Ureter (tissue), 1 donor: ENCODE results near the gene LRRC8D. TPM values are rescaled to one million over a fixed set of nuclear protein-coding genes. Genes with fewer than 3 reads are reported as not detected.

Source experiments
- DNase-seq: peaks from one replicate; pipeline ENCODE4 v3.0.0-alpha.2; 2020; ENCODE audit warnings: low spot score
- total RNA-seq: library from RNA; stranded (reverse); gene quantifications from one replicate; pipeline ENCODE4 v1.2.4, GENCODE V29; 2023
- donor health status: DM: yes; HTN: yes; CAD: no.

The LRRC8D gene
- total RNA-seq, 1 donor from 2014 or later, result 17.8 TPM

GRCh38 chr1:89870998-89871397 is 50.2 kb downstream of the LRRC8D start:
- DNase-seq, result no peak

- DNase-seq, result no peak
Observed at GRCh38 chr1:89871768-89872473, 51.1 kb downstream of the LRRC8D start.

GRCh38 chr1:89872567-89872966 is 51.7 kb downstream of the LRRC8D start:
- no peak for DNase-seq

- DNase-seq, result no peak
Observed at GRCh38 chr1:89873288-89873687, 52.5 kb downstream of the LRRC8D start.

- no peak for DNase-seq
Observed at GRCh38 chr1:89873770-89874169, 52.9 kb downstream of the LRRC8D start.

GRCh38 chr1:89876463-89876862 is 55.6 kb downstream of the LRRC8D start:
- DNase-seq, result no peak

- no peak for DNase-seq
Observed at GRCh38 chr1:89877756-89878155, 56.9 kb downstream of the LRRC8D start.

- no peak for DNase-seq
Observed at GRCh38 chr1:89878256-89878655, 57.4 kb downstream of the LRRC8D start.

GRCh38 chr1:89880679-89881078 is 59.8 kb downstream of the LRRC8D start:
- no peak for DNase-seq

- no peak for DNase-seq
Observed at GRCh38 chr1:89881415-89882058, 60.7 kb downstream of the LRRC8D start.

GRCh38 chr1:89882348-89883029 is 61.7 kb downstream of the LRRC8D start:
- no peak for DNase-seq

GRCh38 chr1:89883030-89883379 is 62.2 kb downstream of the LRRC8D start:
- no peak for DNase-seq

GRCh38 chr1:89884718-89885596 is 64.1 kb downstream of the LRRC8D start:
- DNase-seq, result no peak

- no peak for DNase-seq
Observed at GRCh38 chr1:89887270-89887669, 66.4 kb downstream of the LRRC8D start.

GRCh38 chr1:89887713-89888112 is 66.9 kb downstream of the LRRC8D start:
- no peak for DNase-seq

GRCh38 chr1:89888480-89889322 is 67.9 kb downstream of the LRRC8D start:
- DNase-seq, result no peak

GRCh38 chr1:89889323-89889615 is 68.4 kb downstream of the LRRC8D start:
- DNase-seq, result no peak

GRCh38 chr1:89890085-89890752 is 69.4 kb downstream of the LRRC8D start:
- no peak for DNase-seq

GRCh38 chr1:89892816-89893215 is 72.0 kb downstream of the LRRC8D start:
- no peak for DNase-seq
